K562 (cell line): ENCODE results near the gene PI16. TPM values are rescaled to one million over a fixed set of nuclear protein-coding genes. Genes with fewer than 3 reads are reported as not detected.

Source experiments
- ATAC-seq: fragments of 200-7000 bp; cut with Tn5 transposase; 3 replicates; pipeline ENCODE4 v1.9.1; 2020; ENCODE audit warnings: moderate library complexity
- BruUV-seq: library from RNA; stranded (reverse); fragments of 400-500 nt; replicated peaks from 2 replicates; lab custom pipeline; 2021; lab: Mats Ljungman, UMichigan
- CTCF ChIA-PET: fragments of 300-600 bp; formaldehyde crosslinking; extraction: SDS; loops from one replicate; lab custom pipeline; 2021; ENCODE audit warnings: low intra/inter-chr PET ratio; lab: Yijun Ruan, JAX
- POLR2A ChIA-PET: fragments of 300-600, 350-650 bp; sonication (Branson Sonifier 250); formaldehyde crosslinking; extraction: SDS; loops from one replicate; lab custom pipeline; 2021; ENCODE audit warnings: antibody characterized with exemption, inconsistent platforms; lab: Yijun Ruan, JAX
- DNase-seq, 4 experiments: peaks; one replicate each; pipeline versions ENCODE4 v3.0.0 to v3.0.0-alpha.2; 2011 to 2018; ENCODE audit warnings: low spot score in 3 of 4, mixed read lengths in 3 of 4; ENCODE audit errors: extremely low read depth in 1 of 4
- FAIRE-seq: peaks from 2 replicates; lab custom pipeline; 2011; peaks lifted over from hg19 to GRCh38; lab: Jason Lieb, UNC
- H2AFZ ChIP-seq: 2 replicates; pipeline ENCODE4 v1.6.0; 2011; ENCODE audit warnings: low read depth, low read length, control low read depth, inconsistent platforms
- H3K27ac ChIP-seq: fragments of 200-600 bp; 3 replicates; pipeline ENCODE4 v1.8.0; 2011; ENCODE audit warnings: low read depth, mild to moderate bottlenecking, control low read depth, inconsistent platforms, low read length, moderate library complexity, mixed read lengths; ENCODE audit errors: extremely low read depth
- H3K27me3 ChIP-seq, 2 experiments: fragments of 300-600 bp in 1 of 2; 2 replicates in 1 of 2; 3 replicates in 1 of 2; pipeline versions ENCODE4 v1.6.0 to v1.8.0; 2011; ENCODE audit warnings: inconsistent platforms in 2 of 2, low read length in 2 of 2, mild to moderate bottlenecking in 1 of 2, mixed read lengths in 1 of 2, moderate library complexity in 1 of 2; ENCODE audit not compliant: control insufficient read depth in 2 of 2, insufficient read depth in 2 of 2
- H3K36me3 ChIP-seq: fragments of 300-600 bp; 3 replicates; pipeline ENCODE4 v1.8.0; 2011; ENCODE audit warnings: mild to moderate bottlenecking, low read length, inconsistent platforms; ENCODE audit not compliant: control insufficient read depth, insufficient read depth
- H3K4me1 ChIP-seq, 2 experiments: fragments of 200-600 bp in 1 of 2; replicated peaks in 1 of 2; 2 replicates in 1 of 2; 3 replicates in 1 of 2; pipeline versions ENCODE4 v1.5.1 to v1.8.0; 2011; ENCODE audit warnings: inconsistent platforms in 2 of 2, low read length in 2 of 2, mild to moderate bottlenecking in 1 of 2, mixed read lengths in 1 of 2, moderate library complexity in 1 of 2; ENCODE audit not compliant: control insufficient read depth in 2 of 2, insufficient read depth in 2 of 2
- H3K4me2 ChIP-seq: 2 replicates; pipeline ENCODE4 v1.6.1; 2011; ENCODE audit warnings: low read length, control low read depth, inconsistent platforms, mixed read lengths; ENCODE audit not compliant: insufficient read depth
- H3K4me3 ChIP-seq: fragments of 200-600 bp; sonication (generic), shearing (Covaris generic); 2 replicates; pipeline ENCODE4 v1.5.1; 2016; ENCODE audit warnings: control low read depth, inconsistent platforms
- H3K79me2 ChIP-seq: fragments of 200-600 bp; 3 replicates; pipeline ENCODE4 v1.8.0; 2011; ENCODE audit warnings: low read length, inconsistent platforms; ENCODE audit not compliant: control insufficient read depth, insufficient read depth
- H3K9ac ChIP-seq, 2 experiments: 2 replicates each; pipeline versions ENCODE4 v1.6.0 to v1.6.1; 2011; ENCODE audit warnings: low read depth in 2 of 2, low read length in 2 of 2, control low read depth in 1 of 2, inconsistent platforms in 1 of 2, mild to moderate bottlenecking in 1 of 2, mixed read lengths in 1 of 2; ENCODE audit not compliant: insufficient read depth in 1 of 2
- H3K9me1 ChIP-seq: one replicate; pipeline ENCODE4 v1.6.0; 2011; ENCODE audit warnings: inconsistent platforms, mild to moderate bottlenecking, low read length, moderate library complexity; ENCODE audit not compliant: control insufficient read depth, insufficient read depth
- H3K9me3 ChIP-seq: replicated peaks from 2 replicates; pipeline ENCODE4 v1.5.1; 2011; ENCODE audit warnings: low read depth, low read length, inconsistent platforms; ENCODE audit not compliant: control insufficient read depth, insufficient read depth
- H4K20me1 ChIP-seq: replicated peaks from 2 replicates; pipeline ENCODE4 v1.6.1; 2011; ENCODE audit warnings: low read length, inconsistent platforms, mixed read lengths; ENCODE audit not compliant: control insufficient read depth, insufficient read depth
- EGR1 ChIP-seq: fragments of 450-650 bp; conservative IDR thresholded peaks from 2 replicates; pipeline ENCODE4 v1.6.1; 2017; ENCODE audit warnings: mild to moderate bottlenecking
- GTF2F1 ChIP-seq: IDR thresholded peaks from 2 replicates; pipeline ENCODE4 v1.6.1; 2011; ENCODE audit warnings: low read depth, low read length, improper control_type of control experiment
- GTF3C2 ChIP-seq: IDR thresholded peaks from 3 replicates; pipeline ENCODE4 v1.6.1; 2011; ENCODE audit warnings: borderline replicate concordance, mild to moderate bottlenecking, moderate library complexity; ENCODE audit not compliant: insufficient read length; ENCODE audit errors: extremely low read depth
- RAD21 ChIP-seq, 2 experiments: fragments of 250-450 bp in 1 of 2; fragments of 450-650 bp in 1 of 2; sonication (Bioruptor Pico) in 1 of 2; formaldehyde crosslinking in 1 of 2; IDR thresholded peaks in 1 of 2; conservative IDR thresholded peaks in 1 of 2; 2 replicates each; pipeline versions ENCODE4 v1.4.0 to v1.8.0; 2020 to 2022; ENCODE audit warnings: mild to moderate bottlenecking in 2 of 2, moderate library complexity in 1 of 2
- SMC3 ChIP-seq: conservative IDR thresholded peaks from 2 replicates; pipeline ENCODE4 v1.6.1; 2011; ENCODE audit warnings: low read depth, low read length, improper control_type of control experiment; ENCODE audit not compliant: insufficient read depth
- ZBTB7A ChIP-seq: IDR thresholded peaks from 2 replicates; pipeline ENCODE4 v1.6.1; 2011; ENCODE audit warnings: low read depth, mild to moderate bottlenecking, low read length, moderate library complexity, borderline replicate concordance; ENCODE audit not compliant: control insufficient read depth
- ZKSCAN1 ChIP-seq: fragments of 150-350 bp; IDR thresholded peaks from 2 replicates; pipeline ENCODE4 v1.6.1; 2016; ENCODE audit warnings: low read depth, low read length
- WGBS: fragments of 100-300 bp; shearing (Covaris generic); methylation state at CpG from one replicate; pipeline ENCODE4 v1.1.6; 2016; ENCODE audit warnings: low coverage, mixed read lengths; ENCODE audit not compliant: insufficient coverage; ENCODE audit errors: missing lambda C conversion rate; 5-methylcytosine and 5-hydroxymethylcytosine counted together
- in situ Hi-C: fragments of 300-500 bp; cut with MboI; formaldehyde crosslinking; loops from 4 replicates; pipeline ENCODE4 v1.15.0; 2018; ENCODE audit warnings: inconsistent platforms, mixed read lengths
- intact Hi-C: fragments of 100-400 bp; cut with micrococcal nuclease; formaldehyde crosslinking; loops from 2 replicates; pipeline ENCODE4 v1.14.2; 2022
- polyA plus RNA-seq, 8 experiments: library from polyadenylated mRNA; depleted of rRNA in 4 of 8; stranded (reverse) in 5 of 8; unstranded in 3 of 8; fragments of >200 nt; fragmentation: Nextera tagmentation in 2 of 8; fragmentation: Illumina TruSeq in 1 of 8; extraction: Ambion mirVana in 2 of 8; extraction: Trizol in 1 of 8; gene quantifications; 2 replicates each; pipeline versions ENCODE4 v1.2.1 to v1.2.3, GENCODE V29; 2011 to 2014; ENCODE audit warnings: inconsistent platforms in 1 of 8, missing spikeins in 1 of 8
- total RNA-seq, 7 experiments: library from RNA; depleted of rRNA in 6 of 7; stranded (reverse); fragments of >200 nt in 6 of 7; fragmentation: Illumina TruSeq in 2 of 7; extraction: Trizol in 2 of 7; gene quantifications; 2 replicates each; pipeline versions ENCODE4 v1.2.1 to v1.2.3, GENCODE V29; 2011 to 2021; ENCODE audit warnings: low replicate concordance in 1 of 7
- TF ChIP-seq, protein P1 (sequence below): fragments of 200-800 bp; sonication (Bioruptor generic); IDR thresholded peaks from 2 replicates; pipeline ENCODE4 v1.6.1; 2017; ENCODE audit warnings: missing genetic modification characterization, missing compliant biosample characterization
- TF ChIP-seq, protein P2 (sequence below), 3 experiments: IDR thresholded peaks in 2 of 3; conservative IDR thresholded peaks in 1 of 3; 2 replicates each; pipeline ENCODE4 v1.5.1; 2011 to 2012; ENCODE audit warnings: low read length in 3 of 3, mild to moderate bottlenecking in 3 of 3, control low read depth in 2 of 3, improper control_type of control experiment in 1 of 3, inconsistent platforms in 1 of 3, low read depth in 1 of 3, mixed read lengths in 1 of 3, moderate library complexity in 1 of 3; ENCODE audit not compliant: insufficient read depth in 2 of 3
- TF ChIP-seq, protein P3 (sequence below): IDR thresholded peaks from 2 replicates; pipeline ENCODE4 v1.6.1; 2011; ENCODE audit warnings: borderline replicate concordance, low read depth, mild to moderate bottlenecking, moderate library complexity, low read length; ENCODE audit not compliant: insufficient read depth, poor library complexity, severe bottlenecking

The PI16 gene
- total and polyA plus RNA-seq, 9 of the 15 experiments (the other 6 are each of a cell fraction or from before 2014, with no cell fraction given): 0.06 to 0.18 TPM; not detected in 7

GRCh38 chr6:36977470-36977941, 23.0 kb downstream of the PI16 start:
- Histone ChIP-seq H3K9me1 (peaks cover 8% of the 10 kb centered on the region), H3K4me1 (peaks cover 2 to 9% of the 10 kb centered on the region in 2 experiments; a peak in 4 of 5 replicates), H3K27me3 (no peaks in the 10 kb centered on the region), H3K36me3 (peaks cover 97% of the 10 kb centered on the region), H3K4me2 (no peak overlapping the region), H2AFZ (no peak overlapping the region), H3K9ac (peak overlapping the region in 1 of 2 experiments; percentile 29; a peak in 1 of 4 replicates), H3K79me2 (peaks cover 35% of the 10 kb centered on the region), H3K4me3 (no peak overlapping the region), H4K20me1 (peaks cover 38% of the 10 kb centered on the region), H3K27ac (no peak overlapping the region), H3K9me3 (no peaks in the 10 kb centered on the region)
- no TSS peak for BruUV-seq
- in situ Hi-C loops: no loop called here
- intact Hi-C loops: loop anchor here (1.0 kb wide), 1 partner anchor 41 kb away; no protein-coding TSS in a partner anchor
- POLR2A ChIA-PET: interaction anchor here (0.6 to 1.1 kb wide), 7 partner anchors 9 to 1270 kb away, joined by 3 read pairs; no protein-coding TSS in a partner anchor
- CTCF ChIA-PET: no interaction called here
- ATAC-seq (peak; percentile 83), FAIRE-seq (peak; percentile 58), DNase-seq (peak; percentile 67 to 83 (median 80))
- 64% methylated on average over 15 of the region's 16 CpGs for WGBS
- TF ChIP-seq ZKSCAN1 (0 out of 2 replicates have a peak, but pooled peaks have one; percentile 17), RAD21 (CRISPR knock-in tag; conservative IDR thresholded peaks at IDR 0.05 in 1 of 2, IDR thresholded peaks at IDR 0.05 in 1 of 2) (peak in 1 of 2 experiments; percentile 34; a peak in 3 of 4 replicates), GTF2F1 (no peak), SMC3 (peak; percentile 53), GTF3C2 (no peak), ZBTB7A (peak; percentile 70), EGR1 (peak; percentile 71)
- TF ChIP-seq, protein P1, sequence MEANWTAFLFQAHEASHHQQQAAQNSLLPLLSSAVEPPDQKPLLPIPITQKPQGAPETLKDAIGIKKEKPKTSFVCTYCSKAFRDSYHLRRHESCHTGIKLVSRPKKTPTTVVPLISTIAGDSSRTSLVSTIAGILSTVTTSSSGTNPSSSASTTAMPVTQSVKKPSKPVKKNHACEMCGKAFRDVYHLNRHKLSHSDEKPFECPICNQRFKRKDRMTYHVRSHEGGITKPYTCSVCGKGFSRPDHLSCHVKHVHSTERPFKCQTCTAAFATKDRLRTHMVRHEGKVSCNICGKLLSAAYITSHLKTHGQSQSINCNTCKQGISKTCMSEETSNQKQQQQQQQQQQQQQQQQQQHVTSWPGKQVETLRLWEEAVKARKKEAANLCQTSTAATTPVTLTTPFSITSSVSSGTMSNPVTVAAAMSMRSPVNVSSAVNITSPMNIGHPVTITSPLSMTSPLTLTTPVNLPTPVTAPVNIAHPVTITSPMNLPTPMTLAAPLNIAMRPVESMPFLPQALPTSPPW (CRISPR knock-in tag): peak; percentile 68
- TF ChIP-seq, protein P2, sequence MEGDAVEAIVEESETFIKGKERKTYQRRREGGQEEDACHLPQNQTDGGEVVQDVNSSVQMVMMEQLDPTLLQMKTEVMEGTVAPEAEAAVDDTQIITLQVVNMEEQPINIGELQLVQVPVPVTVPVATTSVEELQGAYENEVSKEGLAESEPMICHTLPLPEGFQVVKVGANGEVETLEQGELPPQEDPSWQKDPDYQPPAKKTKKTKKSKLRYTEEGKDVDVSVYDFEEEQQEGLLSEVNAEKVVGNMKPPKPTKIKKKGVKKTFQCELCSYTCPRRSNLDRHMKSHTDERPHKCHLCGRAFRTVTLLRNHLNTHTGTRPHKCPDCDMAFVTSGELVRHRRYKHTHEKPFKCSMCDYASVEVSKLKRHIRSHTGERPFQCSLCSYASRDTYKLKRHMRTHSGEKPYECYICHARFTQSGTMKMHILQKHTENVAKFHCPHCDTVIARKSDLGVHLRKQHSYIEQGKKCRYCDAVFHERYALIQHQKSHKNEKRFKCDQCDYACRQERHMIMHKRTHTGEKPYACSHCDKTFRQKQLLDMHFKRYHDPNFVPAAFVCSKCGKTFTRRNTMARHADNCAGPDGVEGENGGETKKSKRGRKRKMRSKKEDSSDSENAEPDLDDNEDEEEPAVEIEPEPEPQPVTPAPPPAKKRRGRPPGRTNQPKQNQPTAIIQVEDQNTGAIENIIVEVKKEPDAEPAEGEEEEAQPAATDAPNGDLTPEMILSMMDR (IDR thresholded peaks at IDR 0.05 in 2 of 3, conservative IDR thresholded peaks at IDR 0.05 in 1 of 3; ENCODE audit: insufficient read depth in 2 of 3, low read depth in 1 of 3, low read length in 3 of 3): peak; percentile 65 to 82 (median 76)
- TF ChIP-seq, protein P3, sequence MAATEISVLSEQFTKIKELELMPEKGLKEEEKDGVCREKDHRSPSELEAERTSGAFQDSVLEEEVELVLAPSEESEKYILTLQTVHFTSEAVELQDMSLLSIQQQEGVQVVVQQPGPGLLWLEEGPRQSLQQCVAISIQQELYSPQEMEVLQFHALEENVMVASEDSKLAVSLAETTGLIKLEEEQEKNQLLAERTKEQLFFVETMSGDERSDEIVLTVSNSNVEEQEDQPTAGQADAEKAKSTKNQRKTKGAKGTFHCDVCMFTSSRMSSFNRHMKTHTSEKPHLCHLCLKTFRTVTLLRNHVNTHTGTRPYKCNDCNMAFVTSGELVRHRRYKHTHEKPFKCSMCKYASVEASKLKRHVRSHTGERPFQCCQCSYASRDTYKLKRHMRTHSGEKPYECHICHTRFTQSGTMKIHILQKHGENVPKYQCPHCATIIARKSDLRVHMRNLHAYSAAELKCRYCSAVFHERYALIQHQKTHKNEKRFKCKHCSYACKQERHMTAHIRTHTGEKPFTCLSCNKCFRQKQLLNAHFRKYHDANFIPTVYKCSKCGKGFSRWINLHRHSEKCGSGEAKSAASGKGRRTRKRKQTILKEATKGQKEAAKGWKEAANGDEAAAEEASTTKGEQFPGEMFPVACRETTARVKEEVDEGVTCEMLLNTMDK: peak; percentile 83
